Gastrocnemius medialis (tissue), 4 donors: ENCODE data around the gene TNS4. TPM values are rescaled to one million over a fixed set of nuclear protein-coding genes. Genes with fewer than 3 reads are reported as not detected.

Experiments
- ATAC-seq, 2 donors: fragments of 150-250 bp; one replicate each; pipeline ENCODE4 v1.9.1; 2016
- DNase-seq, 2 donors: peaks; one replicate each; pipeline ENCODE4 v3.0.0-alpha.2; 2019
- H3K27ac ChIP-seq, 4 donors: fragments of 200-600 bp; sonication (generic); 1 replicate in 1 of 4; 2 replicates in 3 of 4; pipeline ENCODE4 v1.5.1; 2016 to 2018; ENCODE audit warnings: mild to moderate bottlenecking in 2 of 4, moderate library complexity in 1 of 4
- H3K27me3 ChIP-seq, 3 donors: fragments of 200-600 bp; sonication (generic) in 2 of 3; 1 replicate in 1 of 3; 2 replicates in 2 of 3; pipeline versions ENCODE4 v1.5.1 to v1.6.0; 2016 to 2019; ENCODE audit warnings: mild to moderate bottlenecking in 1 of 3, moderate library complexity in 1 of 3
- H3K36me3 ChIP-seq, 2 donors: fragments of 200-600 bp; sonication (generic) in 1 of 2; one replicate each; pipeline ENCODE4 v1.5.1; 2017 to 2018
- H3K4me1 ChIP-seq, 2 donors: fragments of 200-600 bp; sonication (generic) in 1 of 2; one replicate each; pipeline ENCODE4 v1.5.1; 2016 to 2017; ENCODE audit warnings: mild to moderate bottlenecking in 2 of 2
- H3K4me3 ChIP-seq, 4 donors: fragments of 200-600 bp; sonication (generic) in 3 of 4; 1 replicate in 1 of 4; 2 replicates in 3 of 4; pipeline ENCODE4 v1.5.1; 2016 to 2019; ENCODE audit warnings: mild to moderate bottlenecking in 2 of 4
- H3K9me3 ChIP-seq, 3 donors: fragments of 200-600 bp; sonication (generic) in 2 of 3; 1 replicate in 1 of 3; 2 replicates in 2 of 3; pipeline ENCODE4 v1.5.1; 2016 to 2019
- POLR2A ChIP-seq, 2 donors: fragments of 450-650 bp; IDR thresholded peaks; one replicate each; pipeline ENCODE4 v1.6.1; 2017; ENCODE audit warnings: antibody characterized with exemption in 2 of 2, mild to moderate bottlenecking in 2 of 2, moderate library complexity in 2 of 2
- in situ Hi-C, 4 donors: fragments of 200-750 bp; cut with MboI; loops; one replicate each; pipeline versions ENCODE4 v1.15.0 to v1.8.0; 2017; ENCODE audit warnings: low sequenced_read_pairs in 4 of 4
- intact Hi-C: fragments of 100-400 bp; cut with DNase I; formaldehyde crosslinking; loops from one replicate; pipeline ENCODE4 v1.15.1; 2023; ENCODE audit warnings: low total_unique reads
- total RNA-seq, 4 donors: library from RNA; depleted of rRNA; stranded (reverse); fragments of >200 nt; gene quantifications; one replicate each; pipeline versions ENCODE4 v1.1.0 to v1.2.3, GENCODE V29; 2016
- TF ChIP-seq, protein P1 (sequence below), 5 experiments: fragments of 450-650 bp in 3 of 5; fragments of 200-600 bp in 2 of 5; sonication (generic) in 2 of 5; IDR thresholded peaks in 4 of 5; conservative IDR thresholded peaks in 1 of 5; 1 replicate in 4 of 5; 2 replicates in 1 of 5; pipeline ENCODE4 v1.5.1; 2016 to 2019; ENCODE audit warnings: antibody characterized with exemption in 5 of 5, mild to moderate bottlenecking in 3 of 5, moderate library complexity in 3 of 5

The TNS4 gene
- total RNA-seq, 4 donors from 2014 or later = 0.18 TPM; not detected in 3

DNA sequence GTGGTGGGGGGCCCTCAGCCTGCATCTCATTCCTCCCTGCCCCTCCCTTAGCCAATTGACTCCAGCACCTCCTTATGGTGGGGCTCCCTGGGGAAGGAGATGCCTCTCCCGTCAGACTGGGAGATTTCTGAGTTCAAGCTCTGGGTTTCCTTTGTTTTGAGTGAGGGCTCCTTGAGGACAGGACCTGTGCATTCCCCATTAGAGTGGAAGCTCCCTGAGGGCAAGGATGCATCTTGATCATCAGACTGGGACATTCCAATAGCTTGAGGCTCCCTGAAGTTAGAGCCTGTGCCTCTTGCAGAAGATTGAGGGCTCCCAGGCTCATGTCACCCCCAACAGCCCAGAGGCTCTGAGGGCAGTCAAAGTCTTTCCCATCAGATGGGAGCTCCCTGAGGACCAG lies 23.6 kb downstream of the TNS4 start:
- no peaks in the 10 kb centered on the region for H3K9me3 ChIP-seq
- H3K27me3 ChIP-seq = no peaks in the 10 kb centered on the region
- intact Hi-C loops = loop anchor here (2.0 to 5.0 kb wide), 3 partner anchors 35 to 79 kb away; partner anchors contain the start of gene IGFBP4
- no peaks in the 10 kb centered on the region for H3K36me3 ChIP-seq
- ATAC-seq (no peak), DNase-seq (no peak)
- H3K4me1 ChIP-seq = peaks cover 0 to 10% of the 10 kb centered on the region in 2 donors
- in situ Hi-C loops = no loop called here
- no peak overlapping the region for H3K4me3 ChIP-seq
- TF ChIP-seq POLR2A (IDR thresholded peaks at IDR 0.05) = no peak
- TF ChIP-seq, protein P1, sequence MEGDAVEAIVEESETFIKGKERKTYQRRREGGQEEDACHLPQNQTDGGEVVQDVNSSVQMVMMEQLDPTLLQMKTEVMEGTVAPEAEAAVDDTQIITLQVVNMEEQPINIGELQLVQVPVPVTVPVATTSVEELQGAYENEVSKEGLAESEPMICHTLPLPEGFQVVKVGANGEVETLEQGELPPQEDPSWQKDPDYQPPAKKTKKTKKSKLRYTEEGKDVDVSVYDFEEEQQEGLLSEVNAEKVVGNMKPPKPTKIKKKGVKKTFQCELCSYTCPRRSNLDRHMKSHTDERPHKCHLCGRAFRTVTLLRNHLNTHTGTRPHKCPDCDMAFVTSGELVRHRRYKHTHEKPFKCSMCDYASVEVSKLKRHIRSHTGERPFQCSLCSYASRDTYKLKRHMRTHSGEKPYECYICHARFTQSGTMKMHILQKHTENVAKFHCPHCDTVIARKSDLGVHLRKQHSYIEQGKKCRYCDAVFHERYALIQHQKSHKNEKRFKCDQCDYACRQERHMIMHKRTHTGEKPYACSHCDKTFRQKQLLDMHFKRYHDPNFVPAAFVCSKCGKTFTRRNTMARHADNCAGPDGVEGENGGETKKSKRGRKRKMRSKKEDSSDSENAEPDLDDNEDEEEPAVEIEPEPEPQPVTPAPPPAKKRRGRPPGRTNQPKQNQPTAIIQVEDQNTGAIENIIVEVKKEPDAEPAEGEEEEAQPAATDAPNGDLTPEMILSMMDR (IDR thresholded peaks at IDR 0.05 in 4 of 5, conservative IDR thresholded peaks at IDR 0.05 in 1 of 5) = no peak
- no peak overlapping the region for H3K27ac ChIP-seq

DNA sequence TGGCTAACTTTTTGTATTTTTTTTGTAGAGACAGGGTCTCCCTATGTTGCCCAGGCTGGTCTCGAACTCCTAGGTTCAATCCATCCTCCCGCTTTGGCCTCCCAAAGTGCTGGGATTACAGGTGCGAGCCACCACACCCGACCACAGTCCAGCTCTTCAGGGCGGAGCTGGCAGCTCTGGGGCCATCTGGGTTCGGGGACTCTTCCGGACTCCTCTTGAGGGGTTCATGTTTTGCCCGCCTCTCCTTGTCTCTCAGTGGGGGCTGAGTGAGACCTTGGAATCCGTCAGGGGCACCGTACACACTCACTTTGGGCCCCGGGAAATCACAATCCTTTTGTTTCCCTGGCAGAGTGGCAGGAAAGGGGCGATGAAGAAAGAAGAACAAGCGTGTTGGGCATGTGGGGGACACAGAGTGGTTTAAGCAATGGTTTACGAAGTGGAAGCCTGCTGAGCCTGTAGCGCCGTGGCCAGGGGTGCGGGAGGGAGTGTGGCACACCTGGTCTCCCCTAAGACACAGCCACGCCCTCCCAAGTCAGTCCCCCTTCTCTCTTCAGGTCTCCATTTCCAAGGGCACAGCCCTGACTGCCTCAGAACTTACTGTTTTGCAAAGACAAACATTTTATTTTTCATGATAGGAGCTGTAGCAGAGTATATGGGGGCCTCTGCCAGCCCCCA lies 26.1 kb downstream of the TNS4 start:
- TF ChIP-seq POLR2A (IDR thresholded peaks at IDR 0.05) = no peak
- TF ChIP-seq, protein P1 (IDR thresholded peaks at IDR 0.05 in 4 of 5, conservative IDR thresholded peaks at IDR 0.05 in 1 of 5) = no peak
- in situ Hi-C loops (no loop called here), intact Hi-C loops (loop anchor here (5.0 kb wide), 1 partner anchor 57 kb away; no protein-coding TSS in a partner anchor)
- H3K27ac ChIP-seq = peak overlapping the region in 1 of 4 donors; percentile 22
- H3K9me3 ChIP-seq = no peaks in the 10 kb centered on the region
- ATAC-seq (no peak), DNase-seq (no peak)
- no peaks in the 10 kb centered on the region for H3K27me3 ChIP-seq
- no peaks in the 10 kb centered on the region for H3K36me3 ChIP-seq
- peaks cover 0 to 10% of the 10 kb centered on the region in 2 donors for H3K4me1 ChIP-seq
- no peak overlapping the region for H3K4me3 ChIP-seq

DNA sequence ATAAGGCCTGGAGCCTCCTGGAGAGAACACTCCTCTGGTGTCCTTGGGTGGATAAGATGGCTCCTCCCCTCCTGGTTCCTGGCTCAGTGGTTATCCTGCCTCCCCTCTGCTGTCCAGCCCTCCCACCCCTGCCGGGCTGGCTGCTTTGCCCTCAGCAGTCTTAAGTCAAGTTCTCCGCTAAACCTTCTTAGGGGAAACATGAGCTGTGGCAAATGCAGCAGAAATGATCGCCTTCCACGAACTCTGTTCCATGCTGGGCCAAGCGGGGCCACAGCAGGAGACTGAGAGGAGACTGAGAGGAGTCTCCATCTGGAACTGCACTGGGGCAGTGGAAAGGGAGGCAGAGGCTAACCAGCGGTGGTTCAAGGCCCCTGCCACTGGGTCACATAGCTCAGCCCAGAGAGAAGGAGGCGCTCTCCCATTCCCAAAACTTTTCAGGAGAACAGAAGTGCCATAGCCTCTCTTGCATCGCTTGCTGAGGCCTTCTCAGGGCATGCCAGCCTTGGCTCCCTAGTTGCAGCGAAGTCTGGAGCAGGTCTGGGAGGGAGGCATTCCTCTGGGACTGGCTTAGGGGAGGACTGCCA lies 26.9 kb downstream of the TNS4 start:
- intact Hi-C loops = loop anchor here (5.0 kb wide), 1 partner anchor 58 kb away; no protein-coding TSS in a partner anchor
- ATAC-seq = no peak
- in situ Hi-C loops = no loop called here
- TF ChIP-seq, protein P1 (IDR thresholded peaks at IDR 0.05 in 4 of 5, conservative IDR thresholded peaks at IDR 0.05 in 1 of 5) = no peak
- Histone ChIP-seq H3K27me3 (no peaks in the 10 kb centered on the region), H3K4me1 (peaks cover 0 to 10% of the 10 kb centered on the region in 2 donors), H3K9me3 (no peaks in the 10 kb centered on the region), H3K36me3 (no peaks in the 10 kb centered on the region), H3K27ac (no peak overlapping the region), H3K4me3 (no peak overlapping the region)
- no peak for DNase-seq

DNA sequence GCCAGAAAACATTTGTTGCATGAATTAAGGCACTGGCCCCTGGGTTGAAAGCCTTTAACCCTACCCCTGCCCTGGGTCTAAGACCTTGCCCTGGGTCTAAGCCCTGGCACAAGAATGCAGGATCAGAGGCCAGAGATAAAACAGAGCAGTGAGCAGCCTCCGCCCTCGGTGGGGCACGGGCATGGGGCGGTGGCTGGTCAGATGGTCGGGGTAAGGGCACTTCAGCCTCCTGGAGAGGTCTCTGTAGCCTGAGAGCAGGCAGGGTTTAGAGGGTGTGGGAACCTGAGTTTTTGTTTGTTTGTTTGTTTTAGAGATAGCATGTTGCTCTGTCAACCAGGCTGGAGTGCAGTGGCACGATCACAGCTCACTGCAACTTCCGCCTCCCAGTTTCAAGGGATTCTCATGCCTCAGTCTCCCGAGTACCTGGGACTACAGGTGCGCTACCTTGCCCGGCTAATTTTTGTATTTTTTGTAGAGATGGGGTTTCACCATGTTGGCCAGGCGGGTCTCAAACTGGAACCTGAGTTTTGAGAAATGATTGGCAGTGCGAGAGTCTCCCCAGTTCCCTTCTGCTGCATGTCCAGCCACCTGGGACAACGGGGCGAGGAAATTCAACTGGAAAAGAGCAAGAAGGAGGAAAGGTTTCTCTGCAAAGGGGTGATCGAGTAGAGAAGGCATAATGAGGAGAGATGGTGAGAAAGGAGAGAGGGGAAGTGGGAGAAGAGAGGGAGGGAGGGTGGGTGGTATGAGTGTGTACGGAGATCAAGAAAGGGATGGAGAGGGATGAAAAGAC lies 27.7 kb downstream of the TNS4 start:
- Histone ChIP-seq H3K27ac (no peak overlapping the region), H3K4me1 (peaks cover 0 to 10% of the 10 kb centered on the region in 2 donors), H3K36me3 (no peaks in the 10 kb centered on the region), H3K9me3 (no peaks in the 10 kb centered on the region), H3K27me3 (no peaks in the 10 kb centered on the region), H3K4me3 (no peak overlapping the region)
- intact Hi-C loops (no loop called here), in situ Hi-C loops (no loop called here)
- no peak for TF ChIP-seq POLR2A (IDR thresholded peaks at IDR 0.05)
- TF ChIP-seq, protein P1 (IDR thresholded peaks at IDR 0.05 in 4 of 5, conservative IDR thresholded peaks at IDR 0.05 in 1 of 5) = no peak
- DNase-seq (no peak), ATAC-seq (no peak)
